Endothelial cell of hepatic sinusoid (primary cell): ENCODE data around the gene BEST3.
"Not testable (repeated sequence)": the region's sequence is repeated elsewhere in the genome, so short reads cannot be mapped to it uniquely, and the experiment has no call there.

Source experiments
- in situ Hi-C: cut with HindIII; loops from 2 replicates; pipeline ENCODE4 v1.10.0; 2017; ENCODE audit warnings: low sequenced_read_pairs

Gene BEST3

GRCh38 chr12:69608114-69608513 lies 91.0 kb downstream of the BEST3 start:
- in situ Hi-C loops = no loop called here

- in situ Hi-C loops = not testable (repeated sequence)
Measured at GRCh38 chr12:69604275-69604674, 94.8 kb downstream of the BEST3 start.
